Stimulated activated CD8-positive, alpha-beta memory T cell treated with anti-CD3 and anti-CD28 coated beads, Interleukin-15, amount 100 ng/mL, for 1 hour (primary cell): ENCODE results near the gene RTP3.
A peak's percentile ranks its signal among the peaks of the same experiment; 100 is the strongest.
"Not testable (repeated sequence)": the region's sequence is repeated elsewhere in the genome, so short reads cannot be mapped to it uniquely, and the experiment has no call there.

Experiments
- DNase-seq: peaks from one replicate; pipeline ENCODE4 v3.0.0-alpha.2; 2020; ENCODE audit warnings: low read depth

RTP3 gene

GRCh38 chr3:46491089-46492070 is 6.4 kb upstream of the RTP3 start:
- DNase-seq = no peak

GRCh38 chr3:46492890-46493547 is 4.8 kb upstream of the RTP3 start:
- no peak for DNase-seq

GRCh38 chr3:46494491-46494890 is 3.3 kb upstream of the RTP3 start:
- not testable (repeated sequence) for DNase-seq

GRCh38 chr3:46495901-46496456 is 1.8 kb upstream of the RTP3 start:
- no peak for DNase-seq

- DNase-seq = peak; percentile 31
These were observed 825 bp upstream of the RTP3 start for GRCh38 chr3:46496746-46497555.

GRCh38 chr3:46498916-46499519 is 1.2 kb downstream of the RTP3 start:
- DNase-seq = no peak

- no peak for DNase-seq
These were observed 3.2 kb downstream of the RTP3 start for GRCh38 chr3:46500656-46501635.

- DNase-seq = no peak
These were observed 3.9 kb downstream of the RTP3 start for GRCh38 chr3:46501702-46502101.

- no peak for DNase-seq
These were observed 5.6 kb downstream of the RTP3 start for GRCh38 chr3:46503200-46503874.

GRCh38 chr3:46504789-46505188 is 7.0 kb downstream of the RTP3 start:
- no peak for DNase-seq

GRCh38 chr3:46505953-46506352 is 8.2 kb downstream of the RTP3 start:
- DNase-seq = no peak

GRCh38 chr3:46506526-46506925 is 8.8 kb downstream of the RTP3 start:
- DNase-seq = no peak

- DNase-seq = no peak
These were observed 11.2 kb downstream of the RTP3 start for GRCh38 chr3:46508850-46509591.

- DNase-seq = no peak
These were observed 11.9 kb downstream of the RTP3 start for GRCh38 chr3:46509661-46510187.

GRCh38 chr3:46512191-46512749 is 14.5 kb downstream of the RTP3 start:
- no peak for DNase-seq

GRCh38 chr3:46516521-46516920 is 18.7 kb downstream of the RTP3 start:
- no peak for DNase-seq

GRCh38 chr3:46517016-46517783 is 19.4 kb downstream of the RTP3 start:
- DNase-seq = no peak

GRCh38 chr3:46517784-46518181 is 20.0 kb downstream of the RTP3 start:
- no peak for DNase-seq
